GM18520 (cell line): Measurements from ENCODE around the gene STH.

Experiments
- ATAC-seq: cut with Tn5 transposase; IDR thresholded peaks from one replicate; pipeline ENCODE4 v1.9.1; 2021; ENCODE audit not compliant: unreplicated experiment

STH gene

GRCh38 chr17:46025060-46025459 lies 26.0 kb downstream of the STH start:
- no peak for ATAC-seq

- ATAC-seq: no peak
Measured at GRCh38 chr17:46025510-46026165, 26.6 kb downstream of the STH start.

GRCh38 chr17:46026166-46027047 lies 27.4 kb downstream of the STH start:
- ATAC-seq: no peak

- ATAC-seq: no peak
Measured at GRCh38 chr17:46027048-46027975, 28.3 kb downstream of the STH start.

GRCh38 chr17:46027976-46028325 lies 28.9 kb downstream of the STH start:
- no peak for ATAC-seq

- ATAC-seq: no peak
Measured at GRCh38 chr17:46028374-46028773, 29.3 kb downstream of the STH start.

GRCh38 chr17:46028981-46029565 lies 30.0 kb downstream of the STH start:
- no peak for ATAC-seq

GRCh38 chr17:46029627-46030026 lies 30.6 kb downstream of the STH start:
- no peak for ATAC-seq

- ATAC-seq: no peak
Measured at GRCh38 chr17:46030752-46031151, 31.7 kb downstream of the STH start.

- no peak for ATAC-seq
Measured at GRCh38 chr17:46031440-46031839, 32.4 kb downstream of the STH start.

- no peak for ATAC-seq
Measured at GRCh38 chr17:46031920-46032319, 32.9 kb downstream of the STH start.

- ATAC-seq: no peak
Measured at GRCh38 chr17:46032909-46033308, 33.9 kb downstream of the STH start.

GRCh38 chr17:46033392-46033791 lies 34.3 kb downstream of the STH start:
- no peak for ATAC-seq

- ATAC-seq: no peak
Measured at GRCh38 chr17:46035112-46035818, 36.2 kb downstream of the STH start.

GRCh38 chr17:46036491-46036890 lies 37.4 kb downstream of the STH start:
- no peak for ATAC-seq

- ATAC-seq: no peak
Measured at GRCh38 chr17:46037722-46038255, 38.7 kb downstream of the STH start.

- no peak for ATAC-seq
Measured at GRCh38 chr17:46038414-46038813, 39.4 kb downstream of the STH start.

GRCh38 chr17:46038937-46039336 lies 39.9 kb downstream of the STH start:
- ATAC-seq: no peak

- no peak for ATAC-seq
Measured at GRCh38 chr17:46039592-46040186, 40.6 kb downstream of the STH start.

GRCh38 chr17:46042246-46042645 lies 43.2 kb downstream of the STH start:
- no peak for ATAC-seq
